IPS-20b (cell line): ENCODE data around the gene STAT1.

ENCODE experiments used
- H3K27ac ChIP-seq: one replicate; pipeline ENCODE4 v1.5.1; 2013; ENCODE audit warnings: low read length
- H3K27me3 ChIP-seq: 2 replicates; pipeline ENCODE4 v1.6.1; 2013; ENCODE audit warnings: mild to moderate bottlenecking, low read length, inconsistent platforms; ENCODE audit not compliant: insufficient read depth
- H3K36me3 ChIP-seq: 2 replicates; pipeline ENCODE4 v1.6.1; 2013; ENCODE audit warnings: low read depth, mild to moderate bottlenecking, inconsistent platforms, low read length, moderate library complexity; ENCODE audit not compliant: insufficient read depth
- H3K4me1 ChIP-seq: 2 replicates; pipeline ENCODE4 v1.6.1; 2013; ENCODE audit warnings: mild to moderate bottlenecking, control low read depth, inconsistent platforms, low read length, moderate library complexity; ENCODE audit not compliant: insufficient read depth
- H3K4me3 ChIP-seq: 2 replicates; pipeline ENCODE4 v1.5.1; 2013; ENCODE audit warnings: mild to moderate bottlenecking, low read length, inconsistent platforms
- H3K9ac ChIP-seq: 2 replicates; pipeline ENCODE4 v1.6.1; 2013; ENCODE audit warnings: low read depth, mild to moderate bottlenecking, inconsistent platforms, low read length, moderate library complexity
- H3K9me3 ChIP-seq: 2 replicates; pipeline ENCODE4 v1.6.1; 2013; ENCODE audit warnings: mild to moderate bottlenecking, low read depth, low read length, inconsistent platforms; ENCODE audit not compliant: insufficient read depth

The STAT1 gene

GRCh38 chr2:191045141-191045540 lies 31.2 kb upstream of the STAT1 start:
- Histone ChIP-seq H3K9ac (no peak overlapping the region), H3K27ac (no peak overlapping the region), H3K27me3 (no peaks in the 10 kb centered on the region), H3K4me3 (no peak overlapping the region), H3K9me3 (peaks cover 5% of the 10 kb centered on the region; the same call in 1 of the 2 replicates), H3K4me1 (peaks cover 6% of the 10 kb centered on the region), H3K36me3 (no peaks in the 10 kb centered on the region)

GRCh38 chr2:191043438-191043837 lies 29.5 kb upstream of the STAT1 start:
- Histone ChIP-seq H3K9me3 (peaks cover 5% of the 10 kb centered on the region; the same call in 1 of the 2 replicates), H3K4me1 (peaks cover 6% of the 10 kb centered on the region), H3K27ac (no peak overlapping the region), H3K4me3 (no peak overlapping the region), H3K36me3 (no peaks in the 10 kb centered on the region), H3K27me3 (no peaks in the 10 kb centered on the region), H3K9ac (no peak overlapping the region)

- peaks cover 6% of the 10 kb centered on the region for H3K4me1 ChIP-seq
- no peaks in the 10 kb centered on the region for H3K36me3 ChIP-seq
- no peak overlapping the region for H3K27ac ChIP-seq
- peaks cover 5% of the 10 kb centered on the region; the same call in 1 of the 2 replicates for H3K9me3 ChIP-seq
- H3K27me3 ChIP-seq, result no peaks in the 10 kb centered on the region
- H3K4me3 ChIP-seq, result no peak overlapping the region
- no peak overlapping the region for H3K9ac ChIP-seq
These were observed 27.6 kb upstream of the STAT1 start for GRCh38 chr2:191041418-191042161.

GRCh38 chr2:191039616-191040015 lies 25.6 kb upstream of the STAT1 start:
- H3K27me3 ChIP-seq, result no peaks in the 10 kb centered on the region
- no peak overlapping the region for H3K27ac ChIP-seq
- no peak overlapping the region for H3K4me3 ChIP-seq
- peaks cover 5% of the 10 kb centered on the region; the same call in 1 of the 2 replicates for H3K9me3 ChIP-seq
- no peak overlapping the region for H3K9ac ChIP-seq
- peaks cover 6% of the 10 kb centered on the region for H3K4me1 ChIP-seq
- no peaks in the 10 kb centered on the region for H3K36me3 ChIP-seq

GRCh38 chr2:191038741-191039140 lies 24.8 kb upstream of the STAT1 start:
- Histone ChIP-seq H3K36me3 (no peaks in the 10 kb centered on the region), H3K4me3 (no peak overlapping the region), H3K27me3 (no peaks in the 10 kb centered on the region), H3K9me3 (no peaks in the 10 kb centered on the region), H3K9ac (no peak overlapping the region), H3K4me1 (peaks cover 6% of the 10 kb centered on the region), H3K27ac (no peak overlapping the region)

- Histone ChIP-seq H3K9ac (no peak overlapping the region), H3K4me1 (peaks cover 6% of the 10 kb centered on the region), H3K36me3 (no peaks in the 10 kb centered on the region), H3K27me3 (no peaks in the 10 kb centered on the region), H3K4me3 (no peak overlapping the region), H3K9me3 (no peaks in the 10 kb centered on the region), H3K27ac (no peak overlapping the region)
These were observed 24.3 kb upstream of the STAT1 start for GRCh38 chr2:191038241-191038725.

- peaks cover 8% of the 10 kb centered on the region for H3K4me1 ChIP-seq
- H3K27me3 ChIP-seq, result no peaks in the 10 kb centered on the region
- H3K4me3 ChIP-seq, result no peak overlapping the region
- H3K27ac ChIP-seq, result no peak overlapping the region
- no peaks in the 10 kb centered on the region for H3K9me3 ChIP-seq
- no peaks in the 10 kb centered on the region for H3K36me3 ChIP-seq
- no peak overlapping the region for H3K9ac ChIP-seq
These were observed 23.4 kb upstream of the STAT1 start for GRCh38 chr2:191037351-191037750.

- no peak overlapping the region for H3K9ac ChIP-seq
- H3K36me3 ChIP-seq, result no peaks in the 10 kb centered on the region
- H3K4me3 ChIP-seq, result no peak overlapping the region
- H3K27me3 ChIP-seq, result no peaks in the 10 kb centered on the region
- no peak overlapping the region for H3K27ac ChIP-seq
- no peaks in the 10 kb centered on the region for H3K9me3 ChIP-seq
- H3K4me1 ChIP-seq, result 0 out of 2 replicates have a peak, but pooled peaks cover 2% of the 10 kb centered on the region
These were observed 22.4 kb upstream of the STAT1 start for GRCh38 chr2:191036363-191036762.

- no peaks in the 10 kb centered on the region for H3K36me3 ChIP-seq
- H3K4me3 ChIP-seq, result no peak overlapping the region
- no peaks in the 10 kb centered on the region for H3K27me3 ChIP-seq
- H3K9me3 ChIP-seq, result no peaks in the 10 kb centered on the region
- H3K27ac ChIP-seq, result no peak overlapping the region
- no peak overlapping the region for H3K9ac ChIP-seq
- H3K4me1 ChIP-seq, result 0 out of 2 replicates have a peak, but pooled peaks cover 2% of the 10 kb centered on the region
These were observed 18.8 kb upstream of the STAT1 start for GRCh38 chr2:191032588-191033429.

- H3K36me3 ChIP-seq, result no peaks in the 10 kb centered on the region
- H3K9ac ChIP-seq, result no peak overlapping the region
These were observed 17.3 kb upstream of the STAT1 start for GRCh38 chr2:191031256-191031655.

GRCh38 chr2:191030521-191031154 lies 16.7 kb upstream of the STAT1 start:
- H3K4me1 ChIP-seq, result 0 out of 2 replicates have a peak, but pooled peaks cover 2% of the 10 kb centered on the region
- no peaks in the 10 kb centered on the region for H3K27me3 ChIP-seq
- no peak overlapping the region for H3K4me3 ChIP-seq
- H3K9ac ChIP-seq, result no peak overlapping the region
- H3K9me3 ChIP-seq, result no peaks in the 10 kb centered on the region
- no peak overlapping the region for H3K27ac ChIP-seq
- H3K36me3 ChIP-seq, result no peaks in the 10 kb centered on the region

More at GRCh38 chr2:191031256-191031655, 17.3 kb upstream of the STAT1 start:
- Histone ChIP-seq H3K4me3 (no peak overlapping the region), H3K9me3 (no peaks in the 10 kb centered on the region), H3K27me3 (no peaks in the 10 kb centered on the region), H3K4me1 (0 out of 2 replicates have a peak, but pooled peaks cover 2% of the 10 kb centered on the region), H3K27ac (no peak overlapping the region)
